ENCODE data around the gene GALNT14. TPM values are rescaled to one million over a fixed set of nuclear protein-coding genes. Genes with fewer than 3 reads are reported as not detected.

Gene GALNT14
- polyA plus RNA-seq, 1 experiment: 0.07 TPM

DNA sequence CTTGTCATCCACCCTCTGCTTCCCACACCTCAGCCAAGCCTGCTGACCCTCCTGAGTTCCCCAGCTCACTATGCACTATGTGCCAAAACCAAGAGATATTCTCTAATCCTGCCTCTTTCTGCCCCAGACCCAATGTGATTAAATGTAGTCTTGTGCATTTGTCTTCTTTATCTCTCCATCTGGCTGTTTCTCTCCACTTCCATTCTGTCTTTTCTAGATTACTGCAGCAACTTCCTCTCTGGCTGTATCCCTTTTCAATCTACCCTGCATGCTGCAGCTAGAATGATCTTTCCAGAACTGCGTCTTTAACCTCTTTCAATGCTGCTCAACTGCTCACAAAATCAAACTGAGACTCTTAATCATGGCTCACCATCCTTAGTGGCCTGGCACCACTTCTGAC is 164.1 kb downstream of the GALNT14 start:
- no peaks in the 10 kb centered on the region; the same call in 1 of the 2 replicates for H3K9me3 ChIP-seq (ENCODE audit: control insufficient read depth, insufficient read depth, low read length)
- DNase-seq (ENCODE audit: low read depth, low spot score): no peak
- H3K4me3 ChIP-seq (ENCODE audit: low read depth, low read length): no peak overlapping the region
- no peak overlapping the region for H3K27ac ChIP-seq (ENCODE audit: low read depth, low read length)
- CTCF ChIA-PET: no interaction called here
- H3K27me3 ChIP-seq (ENCODE audit: control insufficient read depth, insufficient read depth, low read length): peaks cover 8% of the 10 kb centered on the region
- POLR2A ChIA-PET: no interaction called here
- TF ChIP-seq, protein P1, sequence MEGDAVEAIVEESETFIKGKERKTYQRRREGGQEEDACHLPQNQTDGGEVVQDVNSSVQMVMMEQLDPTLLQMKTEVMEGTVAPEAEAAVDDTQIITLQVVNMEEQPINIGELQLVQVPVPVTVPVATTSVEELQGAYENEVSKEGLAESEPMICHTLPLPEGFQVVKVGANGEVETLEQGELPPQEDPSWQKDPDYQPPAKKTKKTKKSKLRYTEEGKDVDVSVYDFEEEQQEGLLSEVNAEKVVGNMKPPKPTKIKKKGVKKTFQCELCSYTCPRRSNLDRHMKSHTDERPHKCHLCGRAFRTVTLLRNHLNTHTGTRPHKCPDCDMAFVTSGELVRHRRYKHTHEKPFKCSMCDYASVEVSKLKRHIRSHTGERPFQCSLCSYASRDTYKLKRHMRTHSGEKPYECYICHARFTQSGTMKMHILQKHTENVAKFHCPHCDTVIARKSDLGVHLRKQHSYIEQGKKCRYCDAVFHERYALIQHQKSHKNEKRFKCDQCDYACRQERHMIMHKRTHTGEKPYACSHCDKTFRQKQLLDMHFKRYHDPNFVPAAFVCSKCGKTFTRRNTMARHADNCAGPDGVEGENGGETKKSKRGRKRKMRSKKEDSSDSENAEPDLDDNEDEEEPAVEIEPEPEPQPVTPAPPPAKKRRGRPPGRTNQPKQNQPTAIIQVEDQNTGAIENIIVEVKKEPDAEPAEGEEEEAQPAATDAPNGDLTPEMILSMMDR (IDR thresholded peaks at IDR 0.05; ENCODE audit: low read depth, low read length): no peak

DNA sequence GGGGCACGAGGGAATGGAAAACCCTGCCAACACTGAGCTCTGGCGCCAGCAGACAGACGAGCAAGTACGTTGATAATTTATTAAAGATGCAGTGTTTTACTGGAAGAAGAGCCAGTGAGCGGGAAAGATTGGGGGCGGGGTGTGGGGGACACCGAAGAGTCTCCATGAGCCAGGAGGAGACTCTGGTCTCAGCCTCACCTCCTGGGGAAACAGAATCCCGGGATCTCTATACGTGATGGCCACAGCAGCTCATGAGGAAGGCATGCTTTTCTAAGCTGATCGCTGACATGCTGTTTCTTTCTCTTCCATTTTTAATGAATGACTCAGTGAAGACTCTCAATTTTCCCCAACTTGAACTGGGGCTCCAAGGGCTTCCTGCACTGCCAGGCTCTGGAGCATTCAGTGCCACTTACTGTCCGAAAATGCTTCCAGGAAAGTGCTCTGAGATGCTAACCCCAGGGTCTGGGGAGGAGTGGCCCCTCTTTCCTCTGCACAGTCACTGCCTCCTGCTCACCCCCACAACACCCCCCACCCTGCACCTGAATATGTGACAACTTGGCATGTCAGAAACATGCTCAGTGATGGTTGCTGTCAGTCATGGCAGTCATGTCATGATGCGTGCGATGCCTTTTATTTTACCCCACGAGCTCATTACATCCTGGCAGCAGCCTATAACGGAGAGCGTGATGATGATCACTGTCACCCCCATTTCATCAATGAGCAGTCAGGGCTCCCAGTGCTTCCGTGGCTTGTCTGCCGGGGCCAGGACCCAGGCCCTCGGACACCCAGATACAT is 166.8 kb downstream of the GALNT14 start:
- CTCF ChIA-PET: no interaction called here
- TF ChIP-seq, protein P1 (IDR thresholded peaks at IDR 0.05; ENCODE audit: low read depth, low read length): no peak

GRCh38 chr2:30968660-30969397 is 169.4 kb downstream of the GALNT14 start:
- TF ChIP-seq, protein P1 (IDR thresholded peaks at IDR 0.05; ENCODE audit: low read depth, low read length): no peak
- CTCF ChIA-PET: no interaction called here

More for the DNA sequence above, 166.8 kb downstream of the GALNT14 start:
- Histone ChIP-seq H3K27ac (ENCODE audit: low read depth, low read length) (no peak overlapping the region), H3K27me3 (ENCODE audit: control insufficient read depth, insufficient read depth, low read length) (peaks cover 8% of the 10 kb centered on the region), H3K9me3 (ENCODE audit: control insufficient read depth, insufficient read depth, low read length) (no peaks in the 10 kb centered on the region; the same call in 1 of the 2 replicates), H3K4me3 (ENCODE audit: low read depth, low read length) (no peak overlapping the region)
- POLR2A ChIA-PET: no interaction called here
- no peak for DNase-seq (ENCODE audit: low read depth, low spot score)

GRCh38 chr2:30966786-30967185 is 171.5 kb downstream of the GALNT14 start:
- CTCF ChIA-PET: no interaction called here
- POLR2A ChIA-PET: no interaction called here
- H3K27me3 ChIP-seq (ENCODE audit: control insufficient read depth, insufficient read depth, low read length): peaks cover under 1% of the 10 kb centered on the region
- no peak overlapping the region for H3K27ac ChIP-seq (ENCODE audit: low read depth, low read length)
- no peak overlapping the region for H3K4me3 ChIP-seq (ENCODE audit: low read depth, low read length)
- no peaks in the 10 kb centered on the region; the same call in 1 of the 2 replicates for H3K9me3 ChIP-seq (ENCODE audit: control insufficient read depth, insufficient read depth, low read length)
- DNase-seq (ENCODE audit: low read depth, low spot score): no peak
- TF ChIP-seq, protein P1 (IDR thresholded peaks at IDR 0.05; ENCODE audit: low read depth, low read length): no peak

More at GRCh38 chr2:30968660-30969397, 169.4 kb downstream of the GALNT14 start:
- no peak overlapping the region for H3K27ac ChIP-seq (ENCODE audit: low read depth, low read length)
- no peaks in the 10 kb centered on the region; the same call in 1 of the 2 replicates for H3K9me3 ChIP-seq (ENCODE audit: control insufficient read depth, insufficient read depth, low read length)
- peaks cover 3% of the 10 kb centered on the region for H3K27me3 ChIP-seq (ENCODE audit: control insufficient read depth, insufficient read depth, low read length)
- no peak for DNase-seq (ENCODE audit: low read depth, low spot score)
- H3K4me3 ChIP-seq (ENCODE audit: low read depth, low read length): no peak overlapping the region
- POLR2A ChIA-PET: no interaction called here

GRCh38 chr2:30965022-30965531 is 173.2 kb downstream of the GALNT14 start:
- POLR2A ChIA-PET: no interaction called here
- H3K9me3 ChIP-seq (ENCODE audit: control insufficient read depth, insufficient read depth, low read length): no peaks in the 10 kb centered on the region
- H3K4me3 ChIP-seq (ENCODE audit: low read depth, low read length): no peak overlapping the region
- no peak overlapping the region for H3K27ac ChIP-seq (ENCODE audit: low read depth, low read length)
- TF ChIP-seq, protein P1 (IDR thresholded peaks at IDR 0.05; ENCODE audit: low read depth, low read length): no peak
- H3K27me3 ChIP-seq (ENCODE audit: control insufficient read depth, insufficient read depth, low read length): no peaks in the 10 kb centered on the region
- CTCF ChIA-PET: no interaction called here
- no peak for DNase-seq (ENCODE audit: low read depth, low spot score)
